Tibial artery (tissue), 4 donors: Measurements from ENCODE around the gene CACNB3.
A peak's percentile ranks its signal among the peaks of the same experiment; 100 is the strongest.

Source experiments
- DNase-seq, 2 donors: peaks; one replicate each; pipeline ENCODE4 v3.0.0-alpha.2; 2019
- H3K27ac ChIP-seq, 2 donors: fragments of 200-600 bp; sonication (generic) in 1 of 2; 1 replicate in 1 of 2; 2 replicates in 1 of 2; pipeline ENCODE4 v1.5.1; 2018 to 2019; ENCODE audit warnings: mild to moderate bottlenecking in 1 of 2
- H3K27me3 ChIP-seq, 2 donors: fragments of 200-600 bp; sonication (generic) in 1 of 2; one replicate each; pipeline versions ENCODE4 v1.5.1 to v1.6.0; 2016 to 2019
- H3K36me3 ChIP-seq, 3 donors: fragments of 200-600 bp; sonication (generic) in 2 of 3; one replicate each; pipeline ENCODE4 v1.5.1; 2016 to 2019; ENCODE audit warnings: mild to moderate bottlenecking in 2 of 3
- H3K4me1 ChIP-seq, 4 donors: fragments of 200-600 bp; sonication (generic) in 2 of 4; 1 replicate in 3 of 4; 2 replicates in 1 of 4; pipeline ENCODE4 v1.5.1; 2016 to 2019
- H3K4me3 ChIP-seq, 2 donors: fragments of 200-600 bp; sonication (generic) in 1 of 2; 1 replicate in 1 of 2; 2 replicates in 1 of 2; pipeline ENCODE4 v1.5.1; 2018 to 2019; ENCODE audit warnings: mild to moderate bottlenecking in 2 of 2
- H3K9me3 ChIP-seq, 3 donors: fragments of 200-600 bp; sonication (generic) in 1 of 3; one replicate each; pipeline ENCODE4 v1.5.1; 2016 to 2019
- intact Hi-C: fragments of 100-400 bp; cut with DNase I; formaldehyde crosslinking; loops from one replicate; pipeline ENCODE4 v1.15.0; 2023; ENCODE audit warnings: low total_unique reads
- TF ChIP-seq, protein P1 (sequence below), 2 experiments: fragments of 200-600 bp in 1 of 2; fragments of 450-650 bp in 1 of 2; IDR thresholded peaks; one replicate each; pipeline ENCODE4 v1.5.1; 2017 to 2019; ENCODE audit warnings: antibody characterized with exemption in 2 of 2, mild to moderate bottlenecking in 1 of 2, moderate library complexity in 1 of 2

Gene CACNB3

GRCh38 chr12:48800457-48800856, 17.8 kb upstream of the CACNB3 start:
- Histone ChIP-seq H3K4me3 (no peak overlapping the region), H3K36me3 (no peaks in the 10 kb centered on the region), H3K9me3 (no peaks in the 10 kb centered on the region), H3K4me1 (peaks cover 0 to 6% (median 1%) of the 10 kb centered on the region in 4 donors), H3K27me3 (peaks cover 0 to 22% of the 10 kb centered on the region in 2 donors), H3K27ac (no peak overlapping the region)
- TF ChIP-seq, protein P1, sequence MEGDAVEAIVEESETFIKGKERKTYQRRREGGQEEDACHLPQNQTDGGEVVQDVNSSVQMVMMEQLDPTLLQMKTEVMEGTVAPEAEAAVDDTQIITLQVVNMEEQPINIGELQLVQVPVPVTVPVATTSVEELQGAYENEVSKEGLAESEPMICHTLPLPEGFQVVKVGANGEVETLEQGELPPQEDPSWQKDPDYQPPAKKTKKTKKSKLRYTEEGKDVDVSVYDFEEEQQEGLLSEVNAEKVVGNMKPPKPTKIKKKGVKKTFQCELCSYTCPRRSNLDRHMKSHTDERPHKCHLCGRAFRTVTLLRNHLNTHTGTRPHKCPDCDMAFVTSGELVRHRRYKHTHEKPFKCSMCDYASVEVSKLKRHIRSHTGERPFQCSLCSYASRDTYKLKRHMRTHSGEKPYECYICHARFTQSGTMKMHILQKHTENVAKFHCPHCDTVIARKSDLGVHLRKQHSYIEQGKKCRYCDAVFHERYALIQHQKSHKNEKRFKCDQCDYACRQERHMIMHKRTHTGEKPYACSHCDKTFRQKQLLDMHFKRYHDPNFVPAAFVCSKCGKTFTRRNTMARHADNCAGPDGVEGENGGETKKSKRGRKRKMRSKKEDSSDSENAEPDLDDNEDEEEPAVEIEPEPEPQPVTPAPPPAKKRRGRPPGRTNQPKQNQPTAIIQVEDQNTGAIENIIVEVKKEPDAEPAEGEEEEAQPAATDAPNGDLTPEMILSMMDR (IDR thresholded peaks at IDR 0.05), result no peak
- intact Hi-C loops, result no loop called here
- no peak for DNase-seq

DNA sequence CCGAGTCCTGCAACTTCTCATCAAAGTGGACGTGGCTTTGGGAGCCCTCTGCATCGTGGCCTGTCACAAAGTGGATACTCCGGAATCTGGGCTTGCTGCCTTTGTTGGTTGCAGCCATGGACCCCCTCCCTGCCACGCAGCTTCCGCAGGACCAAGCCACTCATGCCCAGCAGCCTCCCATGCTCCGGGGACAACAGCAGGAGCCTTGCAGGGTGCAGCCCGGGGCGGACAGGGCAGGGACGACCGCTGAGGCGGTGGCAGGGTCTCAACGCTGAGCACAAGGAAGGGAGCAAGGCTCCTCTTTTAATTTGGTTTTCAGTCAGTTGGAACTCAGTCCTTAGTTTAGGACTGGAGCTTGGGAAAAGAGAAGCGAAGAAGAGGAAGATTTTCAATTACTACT, 17.3 kb upstream of the CACNB3 start:
- Histone ChIP-seq H3K27me3 (peaks cover 0 to 22% of the 10 kb centered on the region in 2 donors), H3K4me1 (peaks cover 0 to 1% (median 0%) of the 10 kb centered on the region in 4 donors), H3K36me3 (no peaks in the 10 kb centered on the region), H3K9me3 (no peaks in the 10 kb centered on the region), H3K27ac (no peak overlapping the region), H3K4me3 (no peak overlapping the region)
- TF ChIP-seq, protein P1 (IDR thresholded peaks at IDR 0.05), result no peak
- no peak for DNase-seq
- intact Hi-C loops, result no loop called here

GRCh38 chr12:48803675-48804074, 14.6 kb upstream of the CACNB3 start:
- H3K27me3 ChIP-seq, result peaks cover 0 to 22% of the 10 kb centered on the region in 2 donors
- H3K27ac ChIP-seq, result no peak overlapping the region
- H3K4me1 ChIP-seq, result no peaks in the 10 kb centered on the region
- no peak for DNase-seq
- H3K36me3 ChIP-seq, result no peaks in the 10 kb centered on the region
- TF ChIP-seq, protein P1 (IDR thresholded peaks at IDR 0.05), result no peak
- intact Hi-C loops, result no loop called here
- no peak overlapping the region for H3K4me3 ChIP-seq
- no peaks in the 10 kb centered on the region for H3K9me3 ChIP-seq

DNA sequence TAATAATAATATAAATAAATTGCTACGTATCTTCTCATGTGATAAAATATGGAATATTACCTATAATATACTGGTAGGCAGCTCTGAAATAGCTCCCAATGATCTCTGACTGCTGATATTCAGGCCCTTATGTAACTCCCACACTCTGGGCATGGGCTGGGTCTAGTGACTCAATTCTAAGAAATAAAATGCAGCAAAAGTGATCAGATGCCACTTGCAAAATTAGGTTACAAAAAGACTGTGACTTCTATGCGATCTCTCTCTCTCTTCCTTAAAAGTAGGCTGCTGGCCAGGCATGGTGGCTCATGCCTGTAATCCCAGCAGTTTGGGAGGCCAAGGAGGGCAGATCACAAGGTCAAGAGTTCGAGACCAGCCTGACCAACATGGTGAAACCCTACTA, 10.3 kb upstream of the CACNB3 start:
- intact Hi-C loops, result no loop called here
- Histone ChIP-seq H3K27me3 (no peaks in the 10 kb centered on the region), H3K36me3 (no peaks in the 10 kb centered on the region), H3K4me3 (no peak overlapping the region), H3K27ac (no peak overlapping the region), H3K4me1 (peaks cover 0 to 12% (median 0%) of the 10 kb centered on the region in 4 donors), H3K9me3 (no peaks in the 10 kb centered on the region)
- no peak for DNase-seq
- TF ChIP-seq, protein P1 (IDR thresholded peaks at IDR 0.05), result no peak

DNA sequence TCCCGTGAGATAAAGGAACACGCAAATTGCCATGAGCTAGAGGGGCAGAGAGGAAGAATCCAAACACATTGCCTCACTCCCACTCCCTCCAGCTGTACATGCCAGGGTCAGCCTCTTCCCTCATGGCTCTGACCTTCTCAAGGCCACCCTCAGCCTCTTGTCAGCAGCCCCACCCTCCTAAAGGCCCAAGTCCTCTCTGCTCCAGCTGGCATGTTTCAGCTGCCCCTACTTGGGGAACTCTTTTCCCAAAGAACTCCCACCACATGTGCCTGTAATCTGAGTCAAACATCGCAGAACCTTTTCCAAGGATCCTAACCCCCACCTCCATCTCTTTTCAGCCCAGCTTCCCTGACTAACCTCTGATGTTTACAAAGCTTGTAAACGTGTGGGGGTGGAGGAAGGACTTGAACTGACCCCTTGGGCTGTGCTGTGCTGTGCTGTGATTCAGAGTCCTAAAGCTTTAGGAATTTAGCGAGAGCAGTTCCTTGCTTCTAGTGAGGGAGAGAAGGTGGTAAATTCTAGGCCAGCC, 7.3 kb upstream of the CACNB3 start:
- TF ChIP-seq, protein P1 (IDR thresholded peaks at IDR 0.05), result no peak
- H3K4me3 ChIP-seq, result no peak overlapping the region
- intact Hi-C loops, result no loop called here
- no peaks in the 10 kb centered on the region for H3K9me3 ChIP-seq
- H3K4me1 ChIP-seq, result peaks cover 0 to 27% (median 12%) of the 10 kb centered on the region in 4 donors
- DNase-seq, result no peak
- no peaks in the 10 kb centered on the region for H3K27me3 ChIP-seq
- H3K27ac ChIP-seq, result peak overlapping the region in 1 of 2 donors; percentile 4
- no peaks in the 10 kb centered on the region for H3K36me3 ChIP-seq
